Measurements from ENCODE around the gene WDR76. TPM values are rescaled to one million over a fixed set of nuclear protein-coding genes. Genes with fewer than 3 reads are reported as not detected.

Gene WDR76
- total RNA-seq, 3 donors from 2014 or later: 4.2 to 4.6 (median 4.5) TPM

DNA sequence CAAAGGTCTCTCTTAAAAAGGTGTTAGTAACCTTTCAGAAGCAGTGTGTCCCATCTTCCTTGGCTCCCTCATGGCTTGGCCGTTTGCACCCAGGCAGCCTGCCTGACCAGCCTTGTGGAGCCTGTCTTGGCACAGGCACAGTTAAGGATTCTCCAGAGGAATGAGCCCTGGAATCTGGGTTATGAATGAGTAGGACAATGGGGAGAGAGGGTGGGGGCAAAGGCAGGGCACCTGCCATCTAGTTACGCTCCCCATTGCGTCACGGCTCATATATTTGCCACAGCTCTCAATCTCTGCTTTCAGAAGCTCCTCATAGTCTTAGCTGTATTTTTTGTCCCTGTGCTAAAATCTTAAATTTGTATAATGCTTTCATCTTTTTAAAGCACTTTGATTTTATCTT lies 50.6 kb downstream of the WDR76 start:
- Histone ChIP-seq H3K36me3 (no peaks in the 10 kb centered on the region), H3K27ac (no peak overlapping the region), H3K27me3 (no peaks in the 10 kb centered on the region), H3K4me1 (no peaks in the 10 kb centered on the region), H3K9me3 (no peaks in the 10 kb centered on the region), H3K4me3 (no peak overlapping the region)
- TF ChIP-seq POLR2AphosphoS5 (IDR thresholded peaks at IDR 0.05): no peak
- no peak for TF ChIP-seq CTCF (IDR thresholded peaks at IDR 0.05)
- TF ChIP-seq POLR2A (IDR thresholded peaks at IDR 0.05): no peak
- intact Hi-C loops (cut with DNase I; ENCODE audit: low total_unique reads): no loop called here
- no peak for DNase-seq (ENCODE audit: low spot score in 2 of 2)

DNA sequence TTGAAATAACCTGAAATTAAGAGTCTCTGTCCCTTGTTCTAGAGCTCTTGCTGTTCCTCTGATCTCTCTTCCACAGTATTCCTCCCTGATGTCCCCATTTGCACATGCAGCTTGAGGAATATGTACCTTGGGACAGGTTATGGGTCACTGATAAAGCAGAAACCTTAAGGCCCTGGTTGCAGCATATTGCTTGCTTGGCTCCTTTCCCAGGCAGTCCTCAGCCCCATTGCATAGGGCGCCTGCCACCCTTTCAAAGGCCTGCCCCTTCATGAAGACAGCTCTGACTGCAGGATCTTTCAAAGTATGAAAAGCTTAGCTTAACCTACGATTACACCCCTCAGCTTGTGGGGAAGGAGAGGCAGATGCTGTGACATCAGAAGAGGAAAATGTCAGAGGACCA lies 51.6 kb downstream of the WDR76 start:
- Histone ChIP-seq H3K27me3 (no peaks in the 10 kb centered on the region), H3K4me3 (no peak overlapping the region), H3K27ac (no peak overlapping the region), H3K9me3 (no peaks in the 10 kb centered on the region), H3K36me3 (no peaks in the 10 kb centered on the region), H3K4me1 (no peaks in the 10 kb centered on the region)
- intact Hi-C loops (cut with DNase I; ENCODE audit: low total_unique reads): no loop called here
- TF ChIP-seq CTCF (IDR thresholded peaks at IDR 0.05) (no peak), POLR2A (IDR thresholded peaks at IDR 0.05) (no peak), POLR2AphosphoS5 (IDR thresholded peaks at IDR 0.05) (no peak)
- no peak for DNase-seq (ENCODE audit: low spot score in 2 of 2)

DNA sequence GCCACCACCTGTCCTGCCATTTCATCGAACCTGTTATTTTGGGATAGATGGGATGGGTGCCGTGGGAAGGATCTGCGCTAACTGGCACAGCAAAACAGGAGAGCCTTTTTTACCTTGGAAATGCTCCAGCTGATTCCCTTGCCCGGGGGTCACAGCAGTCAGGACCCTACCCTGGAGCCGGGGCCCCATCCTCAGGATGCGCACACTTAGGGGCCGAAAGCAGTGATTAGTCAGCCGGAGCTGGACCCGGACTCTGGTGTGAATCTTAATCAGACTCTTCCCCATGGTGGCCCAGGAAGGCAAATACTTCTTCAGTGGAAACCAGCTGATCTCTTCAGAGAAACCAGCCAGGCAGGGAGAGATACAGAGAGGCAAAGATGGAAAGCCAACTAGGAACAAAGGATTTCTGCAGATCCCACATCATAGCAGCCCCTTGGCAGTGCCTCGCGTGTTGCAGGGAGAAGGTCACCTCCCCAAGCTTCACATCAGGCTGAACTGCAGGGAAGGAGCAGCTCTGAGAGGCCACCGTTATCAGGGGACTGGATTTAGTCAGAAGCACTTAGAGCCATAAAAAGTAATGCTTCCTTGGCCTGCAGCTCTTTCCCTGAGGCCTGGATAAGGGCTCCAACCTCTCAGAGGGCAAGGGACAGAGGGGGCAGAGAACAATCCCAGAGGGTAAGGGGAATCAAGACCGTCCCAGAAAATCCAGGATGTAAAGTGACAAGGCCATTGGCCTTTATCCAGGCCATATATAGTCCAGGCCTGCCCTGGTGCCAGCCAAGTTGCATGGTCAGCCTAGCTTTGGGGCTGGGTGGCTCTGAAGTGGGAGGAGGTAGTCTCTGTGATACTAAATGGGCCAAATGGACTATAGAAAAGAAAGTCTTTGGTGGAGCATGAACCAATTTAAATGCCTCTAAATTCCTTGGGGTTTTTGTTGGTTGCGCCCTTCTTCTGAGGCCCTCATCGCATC lies 52.9 kb downstream of the WDR76 start:
- intact Hi-C loops (cut with DNase I; ENCODE audit: low total_unique reads): no loop called here
- DNase-seq (ENCODE audit: low spot score in 2 of 2): no peak
- Histone ChIP-seq H3K36me3 (no peaks in the 10 kb centered on the region), H3K27ac (no peak overlapping the region), H3K27me3 (no peaks in the 10 kb centered on the region), H3K4me3 (no peak overlapping the region), H3K9me3 (no peaks in the 10 kb centered on the region), H3K4me1 (no peaks in the 10 kb centered on the region)
- no peak for TF ChIP-seq CTCF (IDR thresholded peaks at IDR 0.05)
- TF ChIP-seq POLR2AphosphoS5 (IDR thresholded peaks at IDR 0.05): no peak
- TF ChIP-seq POLR2A (IDR thresholded peaks at IDR 0.05): no peak

- TF ChIP-seq POLR2A (IDR thresholded peaks at IDR 0.05) (no peak), POLR2AphosphoS5 (IDR thresholded peaks at IDR 0.05) (no peak), CTCF (IDR thresholded peaks at IDR 0.05) (no peak)
- no peak for DNase-seq (ENCODE audit: low spot score in 2 of 2)
- no peak overlapping the region for H3K4me3 ChIP-seq
- no peak overlapping the region for H3K27ac ChIP-seq
- H3K36me3 ChIP-seq: no peaks in the 10 kb centered on the region
- intact Hi-C loops (cut with DNase I; ENCODE audit: low total_unique reads): no loop called here
- no peaks in the 10 kb centered on the region for H3K27me3 ChIP-seq
- H3K4me1 ChIP-seq: no peaks in the 10 kb centered on the region
- no peaks in the 10 kb centered on the region for H3K9me3 ChIP-seq
Observed at GRCh38 chr15:43880406-43881194, 53.8 kb downstream of the WDR76 start.

GRCh38 chr15:43881245-43881644 lies 54.4 kb downstream of the WDR76 start:
- no peaks in the 10 kb centered on the region for H3K9me3 ChIP-seq
- H3K4me1 ChIP-seq: no peaks in the 10 kb centered on the region
- intact Hi-C loops (cut with DNase I; ENCODE audit: low total_unique reads): no loop called here
- no peak overlapping the region for H3K4me3 ChIP-seq
- no peak overlapping the region for H3K27ac ChIP-seq
- no peaks in the 10 kb centered on the region for H3K36me3 ChIP-seq
- DNase-seq (ENCODE audit: low spot score in 2 of 2): no peak
- TF ChIP-seq POLR2A (IDR thresholded peaks at IDR 0.05): no peak
- TF ChIP-seq CTCF (IDR thresholded peaks at IDR 0.05): no peak
- TF ChIP-seq POLR2AphosphoS5 (IDR thresholded peaks at IDR 0.05): no peak
- no peaks in the 10 kb centered on the region for H3K27me3 ChIP-seq
